H9 (cell line): ENCODE measurements around the gene FUT8. TPM values are rescaled to one million over a fixed set of nuclear protein-coding genes. Genes with fewer than 3 reads are reported as not detected.
A peak's percentile ranks its signal among the peaks of the same experiment; 100 is the strongest.

ENCODE experiments used
- DNase-seq: peaks from one replicate; pipeline ENCODE4 v3.0.0-alpha.2; 2017
- H2AFZ ChIP-seq: one replicate; pipeline ENCODE4 v1.6.1; 2013; ENCODE audit warnings: mild to moderate bottlenecking, low read length, control low read depth, moderate library complexity
- H2AK5ac ChIP-seq: 2 replicates; pipeline ENCODE4 v1.6.1; 2013; ENCODE audit warnings: low read length, control low read depth, mixed read lengths; ENCODE audit not compliant: insufficient read length
- H2BK120ac ChIP-seq: one replicate; pipeline ENCODE4 v1.6.1; 2013; ENCODE audit warnings: low read depth, mild to moderate bottlenecking, low read length, control low read depth, inconsistent platforms; ENCODE audit not compliant: poor library complexity, severe bottlenecking
- H2BK12ac ChIP-seq: 2 replicates; pipeline ENCODE4 v1.6.1; 2013; ENCODE audit warnings: low read length, control low read depth, mixed read lengths, low read depth; ENCODE audit not compliant: insufficient read length
- H2BK15ac ChIP-seq: 2 replicates; pipeline ENCODE4 v1.6.1; 2013; ENCODE audit warnings: low read depth, low read length, control low read depth
- H2BK20ac ChIP-seq: one replicate; pipeline ENCODE4 v1.6.1; 2013; ENCODE audit warnings: low read depth, mild to moderate bottlenecking, low read length, control low read depth, inconsistent platforms; ENCODE audit not compliant: poor library complexity, severe bottlenecking
- H2BK5ac ChIP-seq: 2 replicates; pipeline ENCODE4 v1.6.1; 2013; ENCODE audit warnings: low read length, control low read depth, mixed read lengths; ENCODE audit not compliant: insufficient read length
- H3K14ac ChIP-seq: 2 replicates; pipeline ENCODE4 v1.6.1; 2013; ENCODE audit warnings: low read length, control low read depth; ENCODE audit not compliant: insufficient read depth
- H3K18ac ChIP-seq: 2 replicates; pipeline ENCODE4 v1.6.1; 2013; ENCODE audit warnings: low read depth, mild to moderate bottlenecking, mixed read lengths, low read length, control low read depth; ENCODE audit not compliant: insufficient read length
- H3K23ac ChIP-seq: 2 replicates; pipeline ENCODE4 v1.6.1; 2013; ENCODE audit warnings: low read length, control low read depth, mixed read lengths, low read depth; ENCODE audit not compliant: insufficient read length
- H3K23me2 ChIP-seq: 2 replicates; pipeline ENCODE4 v1.6.1; 2013; ENCODE audit warnings: low read depth, mild to moderate bottlenecking, mixed read lengths, low read length, control low read depth; ENCODE audit not compliant: insufficient read length, poor library complexity, severe bottlenecking
- H3K27ac ChIP-seq: 2 replicates; pipeline ENCODE4 v1.5.1; 2013; ENCODE audit warnings: low read length, control low read depth, mixed read lengths, low read depth; ENCODE audit not compliant: insufficient read length
- H3K27me3 ChIP-seq: 2 replicates; pipeline ENCODE4 v1.6.1; 2013; ENCODE audit warnings: low read length, control low read depth, inconsistent platforms; ENCODE audit not compliant: insufficient read depth
- H3K4ac ChIP-seq: 2 replicates; pipeline ENCODE4 v1.6.1; 2013; ENCODE audit warnings: low read depth, mild to moderate bottlenecking, control low read depth, inconsistent platforms, low read length, moderate library complexity
- H3K4me1 ChIP-seq: 2 replicates; pipeline ENCODE4 v1.6.1; 2013; ENCODE audit warnings: low read length, control low read depth, inconsistent platforms; ENCODE audit not compliant: insufficient read depth
- H3K4me2 ChIP-seq: 2 replicates; pipeline ENCODE4 v1.6.1; 2013; ENCODE audit warnings: low read length, control low read depth, mixed read lengths; ENCODE audit not compliant: insufficient read length, insufficient read depth
- H3K56ac ChIP-seq: 2 replicates; pipeline ENCODE4 v1.6.1; 2013; ENCODE audit warnings: low read depth, mild to moderate bottlenecking, mixed read lengths, low read length, control low read depth; ENCODE audit not compliant: insufficient read length
- H3K79me1 ChIP-seq: 2 replicates; pipeline ENCODE4 v1.6.1; 2013; ENCODE audit warnings: low read depth, mild to moderate bottlenecking, moderate library complexity, low read length, control low read depth, inconsistent platforms; ENCODE audit not compliant: insufficient read depth, poor library complexity, severe bottlenecking
- H3K79me2 ChIP-seq: 2 replicates; pipeline ENCODE4 v1.6.1; 2013; ENCODE audit warnings: low read length, control low read depth, inconsistent platforms; ENCODE audit not compliant: insufficient read depth
- H3K9ac ChIP-seq: 2 replicates; pipeline ENCODE4 v1.6.1; 2013; ENCODE audit warnings: low read length, control low read depth, mixed read lengths; ENCODE audit not compliant: insufficient read length; ENCODE audit errors: extremely low read depth
- H3K9me3 ChIP-seq: one replicate; pipeline ENCODE4 v1.6.1; 2013; ENCODE audit warnings: low read depth, low read length, inconsistent platforms; ENCODE audit not compliant: control insufficient read depth
- H3T11ph ChIP-seq: one replicate; pipeline ENCODE4 v1.6.1; 2013; ENCODE audit warnings: mild to moderate bottlenecking, low read length, control low read depth, inconsistent platforms
- H4K20me1 ChIP-seq: one replicate; pipeline ENCODE4 v1.6.1; 2013; ENCODE audit not compliant: control insufficient read depth, insufficient read length, insufficient read depth
- H4K5ac ChIP-seq: 2 replicates; pipeline ENCODE4 v1.6.1; 2013; ENCODE audit warnings: low read depth, mild to moderate bottlenecking, mixed read lengths, low read length, control low read depth; ENCODE audit not compliant: insufficient read length
- H4K8ac ChIP-seq: replicated peaks from 2 replicates; pipeline ENCODE4 v1.6.1; 2013; ENCODE audit warnings: low read length, control low read depth, mixed read lengths, low read depth; ENCODE audit not compliant: insufficient read length
- H4K91ac ChIP-seq: 2 replicates; pipeline ENCODE4 v1.6.1; 2013; ENCODE audit warnings: low read depth, mild to moderate bottlenecking, moderate library complexity, mixed read lengths, low read length, control low read depth; ENCODE audit not compliant: insufficient read length
- H3K27ac Mint-ChIP-seq, 3 experiments: 2 replicates in 2 of 3; 3 replicates in 1 of 3; pipeline ENCODE4 v1.8.0; 2020 to 2021; ENCODE audit warnings: mixed read lengths in 3 of 3, mild to moderate bottlenecking in 1 of 3, moderate library complexity in 1 of 3
- H3K27me3 Mint-ChIP-seq: 2 replicates; pipeline ENCODE4 v1.8.0; 2021; ENCODE audit warnings: low read depth, mild to moderate bottlenecking, moderate library complexity, mixed read lengths
- H3K36me3 Mint-ChIP-seq, 3 experiments: 2 replicates in 2 of 3; 3 replicates in 1 of 3; pipeline ENCODE4 v1.8.0; 2020 to 2021; ENCODE audit warnings: low read depth in 3 of 3, mixed read lengths in 3 of 3; ENCODE audit not compliant: insufficient read depth in 1 of 3
- H3K4me1 Mint-ChIP-seq, 2 experiments: 2 replicates each; pipeline ENCODE4 v1.8.0; 2020; ENCODE audit warnings: mixed read lengths in 2 of 2
- H3K4me3 Mint-ChIP-seq, 2 experiments: 2 replicates in 1 of 2; 3 replicates in 1 of 2; pipeline ENCODE4 v1.8.0; 2020 to 2021; ENCODE audit warnings: mild to moderate bottlenecking in 2 of 2, mixed read lengths in 2 of 2, moderate library complexity in 1 of 2
- H3K9me3 Mint-ChIP-seq, 2 experiments: 2 replicates in 1 of 2; 3 replicates in 1 of 2; pipeline ENCODE4 v1.8.0; 2020; ENCODE audit warnings: mild to moderate bottlenecking in 2 of 2, mixed read lengths in 2 of 2, moderate library complexity in 1 of 2
- WGBS: extraction: QIAGEN DNeasy Blood & Tissue Kit; methylation state at CpG from one replicate; pipeline ENCODE4 v1.1.7; 2013; ENCODE audit warnings: missing lambda C conversion rate, low lambda C conversion rate, mixed read lengths; ENCODE audit not compliant: insufficient read length; ENCODE audit errors: extremely low coverage; 5-methylcytosine and 5-hydroxymethylcytosine counted together
- total RNA-seq: library from RNA; stranded (reverse); gene quantifications from 2 replicates; pipeline ENCODE4 v1.2.1, GENCODE V29; 2021
- TF ChIP-seq, protein P1 (sequence below): fragments of 200-600 bp; sonication (generic); conservative IDR thresholded peaks from 3 replicates; pipeline ENCODE4 v1.8.0; 2021; ENCODE audit warnings: antibody characterized with exemption, mild to moderate bottlenecking

Gene FUT8
- total RNA-seq, 1 experiment from 2014 or later = 44.3 TPM

DNA sequence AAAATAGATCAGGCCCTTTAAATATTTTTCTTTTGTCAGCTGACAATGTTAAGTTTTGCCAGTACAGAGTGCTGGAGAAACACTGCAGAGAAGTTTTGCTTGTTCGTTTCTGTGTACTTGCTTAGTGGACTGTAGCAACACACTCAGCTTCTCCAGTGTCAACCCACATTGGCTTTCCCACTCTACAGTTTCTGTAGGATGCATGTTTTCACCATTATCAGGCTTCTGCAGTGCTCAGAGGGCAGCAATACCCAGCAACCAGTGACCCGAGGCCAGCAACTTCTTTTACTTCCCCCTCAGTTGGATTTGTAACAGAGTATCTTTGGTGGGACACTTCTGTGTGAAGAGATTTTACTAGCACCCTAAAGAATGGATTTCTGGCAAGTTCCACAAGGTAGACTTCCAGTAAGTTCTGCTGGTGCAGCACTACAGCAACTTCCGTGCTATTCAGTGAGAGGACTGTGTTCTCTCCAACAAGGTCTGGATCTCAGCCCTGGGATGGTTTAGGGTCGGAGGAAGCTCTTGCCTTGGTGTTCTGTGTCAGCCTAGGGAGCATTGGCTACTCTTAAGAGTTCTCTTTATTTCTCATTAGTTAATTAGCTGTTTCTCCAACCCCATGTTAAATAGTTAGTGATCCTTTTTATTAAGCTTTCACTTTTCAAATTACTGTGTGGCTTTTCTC lies 70.4 kb downstream of the FUT8 start:
- H2AK5ac ChIP-seq = no peak overlapping the region
- H2BK15ac ChIP-seq = no peak overlapping the region
- no peak overlapping the region for H3K14ac ChIP-seq
- no peak overlapping the region for H2BK120ac ChIP-seq
- H4K5ac ChIP-seq = no peak overlapping the region
- no peaks in the 10 kb centered on the region for H4K20me1 ChIP-seq
- H3K18ac ChIP-seq = no peak overlapping the region
- H3K27me3 ChIP-seq = no peaks in the 10 kb centered on the region
- H3K4me2 ChIP-seq = no peak overlapping the region
- no peak overlapping the region for H3K56ac ChIP-seq
- H3K79me1 ChIP-seq = no peaks in the 10 kb centered on the region
- no peaks in the 10 kb centered on the region for H3K9me3 ChIP-seq
- WGBS = no CpG with 5 or more reads among the region's 4 CpGs
- H3K27ac Mint-ChIP-seq = peak overlapping the region; percentile 27 to 81 (median 72); a peak in 6 of 7 replicates
- H2BK5ac ChIP-seq = no peak overlapping the region
- no peak overlapping the region for H2BK12ac ChIP-seq
- H2AFZ ChIP-seq = no peak overlapping the region
- H3K9me3 Mint-ChIP-seq = no peaks in the 10 kb centered on the region
- no peak overlapping the region for H3K9ac ChIP-seq
- H3K4me3 Mint-ChIP-seq = no peak overlapping the region
- H3K27me3 Mint-ChIP-seq = no peaks in the 10 kb centered on the region
- H4K8ac ChIP-seq = no peak overlapping the region
- DNase-seq = no peak
- no peak overlapping the region for H3T11ph ChIP-seq
- H3K23me2 ChIP-seq = no peaks in the 10 kb centered on the region
- TF ChIP-seq, protein P1, sequence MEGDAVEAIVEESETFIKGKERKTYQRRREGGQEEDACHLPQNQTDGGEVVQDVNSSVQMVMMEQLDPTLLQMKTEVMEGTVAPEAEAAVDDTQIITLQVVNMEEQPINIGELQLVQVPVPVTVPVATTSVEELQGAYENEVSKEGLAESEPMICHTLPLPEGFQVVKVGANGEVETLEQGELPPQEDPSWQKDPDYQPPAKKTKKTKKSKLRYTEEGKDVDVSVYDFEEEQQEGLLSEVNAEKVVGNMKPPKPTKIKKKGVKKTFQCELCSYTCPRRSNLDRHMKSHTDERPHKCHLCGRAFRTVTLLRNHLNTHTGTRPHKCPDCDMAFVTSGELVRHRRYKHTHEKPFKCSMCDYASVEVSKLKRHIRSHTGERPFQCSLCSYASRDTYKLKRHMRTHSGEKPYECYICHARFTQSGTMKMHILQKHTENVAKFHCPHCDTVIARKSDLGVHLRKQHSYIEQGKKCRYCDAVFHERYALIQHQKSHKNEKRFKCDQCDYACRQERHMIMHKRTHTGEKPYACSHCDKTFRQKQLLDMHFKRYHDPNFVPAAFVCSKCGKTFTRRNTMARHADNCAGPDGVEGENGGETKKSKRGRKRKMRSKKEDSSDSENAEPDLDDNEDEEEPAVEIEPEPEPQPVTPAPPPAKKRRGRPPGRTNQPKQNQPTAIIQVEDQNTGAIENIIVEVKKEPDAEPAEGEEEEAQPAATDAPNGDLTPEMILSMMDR = no peak
- H3K4me1 ChIP-seq = peaks cover 7% of the 10 kb centered on the region; the same call in 1 of the 2 replicates
- peaks cover 54 to 75% of the 10 kb centered on the region in 2 experiments for H3K4me1 Mint-ChIP-seq
- no peaks in the 10 kb centered on the region for H3K79me2 ChIP-seq
- no peak overlapping the region for H3K23ac ChIP-seq
- H3K36me3 Mint-ChIP-seq = peaks cover 0 to 9% (median 0%) of the 10 kb centered on the region in 3 experiments; a peak in 2 of 7 replicates
- H4K91ac ChIP-seq = no peak overlapping the region
- no peak overlapping the region for H3K4ac ChIP-seq
- H3K27ac ChIP-seq = no peak overlapping the region
- no peak overlapping the region for H2BK20ac ChIP-seq
